GM18507 (cell line): Measurements from ENCODE around the gene ELMO1.

Source experiments
- DNase-seq: peaks from one replicate; pipeline ENCODE4 v3.0.0; 2011; ENCODE audit warnings: low read depth; ENCODE audit not compliant: insufficient read length; ENCODE audit errors: extremely low spot score
- FAIRE-seq: peaks from 2 replicates; lab custom pipeline; 2011; peaks lifted over from hg19 to GRCh38; lab: Jason Lieb, UNC

The ELMO1 gene

GRCh38 chr7:36870625-36871354 is 577.9 kb downstream of the ELMO1 start:
- DNase-seq (no peak), FAIRE-seq (no peak)

- DNase-seq (no peak), FAIRE-seq (no peak)
Observed at GRCh38 chr7:36868727-36869411, 579.8 kb downstream of the ELMO1 start.

- FAIRE-seq = no peak
- no peak for DNase-seq
Observed at GRCh38 chr7:36865019-36865418, 583.6 kb downstream of the ELMO1 start.

DNA sequence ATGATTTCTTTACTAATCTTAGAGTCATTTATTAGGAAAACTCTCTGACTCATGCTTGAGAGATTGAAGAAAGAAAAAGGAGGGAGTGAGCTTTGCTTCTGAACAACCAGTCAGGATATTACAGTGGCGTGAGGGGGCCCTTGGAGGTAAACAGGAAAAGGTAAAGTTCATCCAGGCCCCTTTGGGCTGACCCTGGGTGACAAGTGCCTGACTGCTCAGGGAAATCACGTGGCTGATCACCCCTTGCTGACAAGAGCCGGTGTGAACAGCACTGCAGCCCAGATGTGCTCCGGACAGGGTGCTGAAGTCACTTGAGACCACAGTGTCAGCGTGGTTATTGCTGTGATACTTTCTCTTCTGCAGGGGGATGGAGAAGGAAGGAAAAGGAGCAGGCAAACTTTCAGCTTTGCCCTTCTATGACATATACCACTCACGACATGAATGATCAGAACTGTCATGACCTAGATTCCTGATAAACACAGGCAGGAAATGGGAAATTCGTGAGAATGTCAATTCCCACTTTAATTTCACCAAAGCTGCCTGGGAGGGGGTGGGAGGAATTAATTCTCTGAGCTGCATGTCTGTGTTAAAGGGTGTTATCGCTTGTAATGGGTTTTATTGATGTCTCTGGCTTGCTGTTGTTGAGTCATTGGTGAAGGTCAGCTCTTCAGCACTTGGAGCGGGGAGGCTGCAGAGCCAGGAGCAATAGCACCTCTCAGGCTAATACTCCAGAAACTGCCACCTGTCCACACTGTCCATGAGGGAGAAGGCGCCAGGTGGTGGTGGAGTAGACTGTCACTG is 584.6 kb downstream of the ELMO1 start:
- no peak for DNase-seq
- no peak for FAIRE-seq

DNA sequence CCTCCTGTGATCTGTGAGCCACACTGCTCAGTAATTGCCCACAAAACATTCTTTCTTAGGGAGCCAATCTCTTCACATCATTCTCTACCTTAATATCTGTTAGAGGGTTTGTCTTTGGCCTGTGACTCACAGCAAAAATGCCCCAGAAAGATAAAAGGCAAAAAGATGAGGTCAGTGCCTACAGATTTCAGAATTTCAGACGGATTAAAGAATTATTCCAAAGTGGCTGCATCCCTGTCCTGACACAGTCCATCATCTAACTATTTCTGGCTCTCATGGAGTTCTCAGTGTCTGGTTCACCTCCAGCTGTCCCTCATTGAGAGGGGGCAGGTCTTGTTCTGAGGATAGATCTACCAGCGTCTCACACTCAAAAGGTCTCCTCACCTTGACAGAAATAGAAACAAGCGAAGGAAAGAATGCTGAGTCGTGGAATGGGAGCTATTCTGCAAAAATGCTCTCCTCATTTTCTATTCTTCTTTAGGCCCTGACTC is 585.8 kb downstream of the ELMO1 start:
- FAIRE-seq (no peak), DNase-seq (no peak)

GRCh38 chr7:36861656-36862055 is 587.0 kb downstream of the ELMO1 start:
- no peak for FAIRE-seq
- no peak for DNase-seq

DNA sequence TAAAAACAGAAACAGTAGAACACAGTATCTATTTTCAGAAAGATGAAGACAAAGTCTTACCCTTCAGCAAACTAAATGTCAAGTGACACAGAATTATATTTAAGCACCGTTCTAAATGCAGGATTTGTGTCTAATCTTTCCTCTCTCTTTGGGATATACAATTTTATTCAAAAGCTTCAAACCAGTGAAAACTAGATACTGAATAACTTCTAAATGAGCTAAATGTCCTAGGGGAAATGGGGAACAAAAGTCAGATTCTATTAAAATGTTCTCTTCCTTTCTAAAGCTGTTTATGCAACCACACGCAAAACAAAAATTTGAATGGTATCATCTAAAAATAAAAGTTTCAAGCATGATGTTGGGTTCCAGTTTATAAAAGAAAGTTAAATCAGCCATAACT is 588.0 kb downstream of the ELMO1 start:
- no peak for DNase-seq
- no peak for FAIRE-seq

- FAIRE-seq (no peak), DNase-seq (no peak)
Observed at GRCh38 chr7:36855330-36855729, 593.3 kb downstream of the ELMO1 start.

DNA sequence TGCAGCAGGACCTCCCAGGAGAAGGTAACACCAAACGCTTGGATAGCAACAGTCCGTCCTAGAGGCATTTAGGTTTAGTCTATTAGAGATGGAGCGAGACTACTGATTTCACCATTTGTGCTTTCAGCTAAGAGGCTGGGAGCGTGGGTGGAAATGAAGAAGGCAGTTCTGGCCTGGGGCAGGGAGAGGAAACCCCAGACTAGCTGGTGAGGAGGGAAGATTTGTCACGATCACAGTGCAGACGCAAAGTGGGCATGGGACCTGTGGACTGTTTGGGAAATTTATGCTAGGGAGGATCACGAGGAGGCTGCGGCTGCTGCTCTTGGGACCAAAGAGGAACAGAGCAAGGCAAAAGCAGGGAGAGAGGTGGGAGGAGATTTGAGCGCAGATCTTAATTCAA is 594.0 kb downstream of the ELMO1 start:
- FAIRE-seq (no peak), DNase-seq (no peak)

- FAIRE-seq = no peak
- no peak for DNase-seq
Observed at GRCh38 chr7:36852931-36853330, 595.7 kb downstream of the ELMO1 start.

- FAIRE-seq = no peak
- no peak for DNase-seq
Observed at GRCh38 chr7:36852017-36852416, 596.6 kb downstream of the ELMO1 start.

- DNase-seq (no peak), FAIRE-seq (no peak)
Observed at GRCh38 chr7:36851382-36851781, 597.3 kb downstream of the ELMO1 start.

DNA sequence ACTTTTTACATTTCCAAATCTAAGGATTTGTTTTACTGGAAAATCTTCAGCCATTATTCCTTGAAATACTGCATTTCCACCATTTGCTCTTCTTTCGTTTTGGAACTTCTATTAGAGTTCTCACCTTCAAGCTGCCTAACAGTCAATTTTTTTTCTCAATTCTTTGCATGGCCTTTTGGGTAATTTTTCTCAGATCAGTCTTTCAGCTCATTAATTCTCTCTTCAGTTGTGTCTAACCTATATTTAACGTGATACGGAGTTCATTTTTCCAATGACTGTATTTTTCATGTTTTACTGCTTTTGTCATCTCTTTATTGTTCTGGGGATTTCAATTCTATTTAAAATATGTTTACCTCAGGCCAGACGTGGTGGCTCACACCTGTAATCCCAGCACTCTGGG is 600.7 kb downstream of the ELMO1 start:
- DNase-seq (no peak), FAIRE-seq (no peak)

DNA sequence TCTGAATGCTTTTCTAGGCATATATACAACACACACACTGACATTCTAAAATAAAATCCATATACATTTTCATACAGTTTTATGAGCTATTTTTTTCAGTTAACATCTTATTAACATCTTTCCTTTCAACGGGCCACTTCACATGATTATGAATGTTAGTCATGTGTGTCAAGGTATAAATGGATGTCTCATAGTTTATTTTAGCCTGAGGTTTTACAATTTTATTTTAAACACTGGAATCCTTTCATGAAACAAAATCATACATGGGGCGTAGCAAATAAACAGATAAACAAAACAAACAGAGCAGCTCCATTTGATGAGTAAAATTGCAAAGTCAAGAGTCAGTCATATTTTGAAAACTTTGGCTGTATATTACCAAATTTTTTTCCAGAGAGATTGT is 604.3 kb downstream of the ELMO1 start:
- DNase-seq = no peak
- FAIRE-seq = no peak

DNA sequence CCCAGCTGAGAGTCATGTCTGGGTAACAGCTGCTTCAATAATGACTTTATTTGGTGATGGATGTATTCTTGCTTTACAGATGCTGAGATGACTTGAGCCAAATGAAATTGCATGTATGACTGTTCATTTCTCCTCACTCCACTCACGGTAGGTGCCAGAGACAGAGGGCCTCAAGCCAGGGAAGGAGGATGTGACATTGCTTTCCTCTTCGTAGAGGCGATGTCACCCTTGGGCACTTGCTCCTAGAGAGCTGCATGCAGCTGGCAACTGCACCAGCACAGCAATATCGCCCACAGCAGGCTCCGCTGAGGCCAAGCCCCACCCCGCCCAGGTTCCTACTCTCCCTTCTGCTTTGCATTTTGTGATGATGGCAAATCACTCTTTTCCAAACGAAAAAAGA is 607.8 kb downstream of the ELMO1 start:
- DNase-seq (no peak), FAIRE-seq (no peak)

- FAIRE-seq (no peak), DNase-seq (no peak)
Observed at GRCh38 chr7:36838616-36839225, 609.9 kb downstream of the ELMO1 start.

- no peak for DNase-seq
- FAIRE-seq = no peak
Observed at GRCh38 chr7:36831049-36831448, 617.6 kb downstream of the ELMO1 start.

- FAIRE-seq (no peak), DNase-seq (no peak)
Observed at GRCh38 chr7:36827726-36828703, 620.6 kb downstream of the ELMO1 start.

- DNase-seq (no peak), FAIRE-seq (no peak)
Observed at GRCh38 chr7:36825501-36825900, 623.2 kb downstream of the ELMO1 start.
